GM23248 (cell line): ENCODE results near the gene TAS2R38.

Experiments used
- EZH2 ChIP-seq: fragments of 200-600 bp; sonication (generic); IDR thresholded peaks from 2 replicates; pipeline ENCODE4 v1.6.1; 2018; ENCODE audit warnings: antibody characterized with exemption, mild to moderate bottlenecking; ENCODE audit not compliant: insufficient read depth, poor library complexity, severe bottlenecking
- EZH2phosphoT487 ChIP-seq: fragments of 200-600 bp; sonication (generic); IDR thresholded peaks from 2 replicates; pipeline ENCODE4 v1.6.1; 2018; ENCODE audit warnings: antibody characterized with exemption, moderate library complexity, mild to moderate bottlenecking, low read depth; ENCODE audit not compliant: insufficient read depth

DNA sequence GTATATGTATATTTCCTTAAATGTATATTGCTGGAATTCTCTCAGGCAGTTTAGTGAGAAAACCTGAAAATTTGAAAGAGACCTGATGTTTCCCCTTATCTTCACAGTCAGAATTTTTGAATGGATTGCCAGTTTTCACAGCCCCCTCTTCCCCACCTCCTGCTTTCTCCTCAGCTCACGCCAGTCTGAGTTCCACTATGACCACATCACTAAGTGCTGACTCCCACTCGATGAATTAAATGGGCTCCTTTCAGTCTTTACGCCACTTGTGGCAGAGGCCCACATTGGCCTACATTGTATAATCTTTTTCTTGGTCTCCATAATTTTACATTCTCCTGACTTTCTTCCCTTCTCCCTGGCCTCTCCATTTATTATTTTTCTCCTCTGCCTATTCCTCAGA lies 23.7 kb downstream of the TAS2R38 start:
- no peak for TF ChIP-seq EZH2phosphoT487
- TF ChIP-seq EZH2 = no peak
